Stimulated activated CD4-positive, alpha-beta T cell treated with anti-CD3 and anti-CD28 coated beads, Interleukin-4, amount 100 ng/mL, for 4 hours (primary cell): Measurements from ENCODE around the gene IGFBP1.

Experiments used
- DNase-seq, 2 experiments: peaks; one replicate each; pipeline ENCODE4 v3.0.0-alpha.2; 2020

The IGFBP1 gene

GRCh38 chr7:45881280-45881758 is 7.0 kb upstream of the IGFBP1 start:
- no peak for DNase-seq

- no peak for DNase-seq
Measured at GRCh38 chr7:45881759-45882464, 6.4 kb upstream of the IGFBP1 start.

- DNase-seq: no peak
Measured at GRCh38 chr7:45882465-45882810, 5.8 kb upstream of the IGFBP1 start.

GRCh38 chr7:45884136-45884535 is 4.2 kb upstream of the IGFBP1 start:
- DNase-seq: no peak

GRCh38 chr7:45885264-45885882 is 2.9 kb upstream of the IGFBP1 start:
- no peak for DNase-seq

- no peak for DNase-seq
Measured at GRCh38 chr7:45886931-45887667, 1.2 kb upstream of the IGFBP1 start.

- DNase-seq: no peak
Measured at GRCh38 chr7:45888993-45889366, 692 bp downstream of the IGFBP1 start.

GRCh38 chr7:45889367-45890067 is 1.2 kb downstream of the IGFBP1 start:
- no peak for DNase-seq

GRCh38 chr7:45890125-45890901 is 2.0 kb downstream of the IGFBP1 start:
- DNase-seq: no peak

- no peak for DNase-seq
Measured at GRCh38 chr7:45890902-45891461, 2.7 kb downstream of the IGFBP1 start.

GRCh38 chr7:45891462-45892402 is 3.4 kb downstream of the IGFBP1 start:
- DNase-seq: no peak

- DNase-seq: no peak
Measured at GRCh38 chr7:45892407-45893035, 4.2 kb downstream of the IGFBP1 start.

GRCh38 chr7:45893374-45893995 is 5.2 kb downstream of the IGFBP1 start:
- DNase-seq: no peak

- no peak for DNase-seq
Measured at GRCh38 chr7:45893996-45894664, 5.8 kb downstream of the IGFBP1 start.

GRCh38 chr7:45894665-45895062 is 6.4 kb downstream of the IGFBP1 start:
- no peak for DNase-seq

GRCh38 chr7:45897042-45897690 is 8.9 kb downstream of the IGFBP1 start:
- no peak for DNase-seq

GRCh38 chr7:45898222-45898621 is 9.9 kb downstream of the IGFBP1 start:
- DNase-seq: no peak

- no peak for DNase-seq
Measured at GRCh38 chr7:45901566-45901965, 13.3 kb downstream of the IGFBP1 start.

GRCh38 chr7:45902820-45903219 is 14.5 kb downstream of the IGFBP1 start:
- no peak for DNase-seq
